Measurements from ENCODE around the gene AUTS2.

AUTS2 gene

DNA sequence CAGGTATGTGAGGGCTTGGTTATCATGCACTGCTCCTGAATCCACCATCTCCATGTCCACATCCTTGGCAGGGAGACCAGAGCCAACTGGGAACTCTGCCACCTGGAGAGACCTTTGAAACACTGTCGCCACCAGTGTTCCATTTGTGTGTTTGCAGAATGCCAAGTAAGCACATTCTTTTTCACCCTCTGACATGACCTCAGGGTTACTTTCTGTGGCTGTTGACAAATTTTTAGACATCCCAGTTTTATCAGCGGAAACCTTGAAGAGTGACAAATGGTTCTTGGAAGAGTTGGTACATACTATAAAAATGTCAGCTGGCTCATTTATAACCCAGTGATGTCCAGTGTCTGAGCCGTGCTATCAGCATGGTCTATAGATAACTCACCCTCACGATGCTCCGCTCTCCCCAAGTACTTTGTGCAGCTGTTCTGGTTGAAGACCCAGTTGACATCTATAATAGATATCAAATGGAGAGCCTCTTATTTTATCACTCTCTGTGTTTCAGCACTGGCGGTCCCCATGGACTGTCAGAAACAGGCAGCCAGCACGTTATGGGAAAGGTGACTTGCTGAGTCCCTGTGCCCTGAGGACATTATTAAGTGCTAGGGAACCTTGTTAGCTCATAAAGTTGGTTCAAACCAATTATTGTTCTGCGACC is 970.5 kb downstream of the AUTS2 start:
- H3K9me3 ChIP-seq (ENCODE audit: insufficient read depth, low read length), result no peaks in the 10 kb centered on the region
- no peaks in the 10 kb centered on the region for H3K36me3 ChIP-seq (ENCODE audit: insufficient read depth, insufficient read length, low read length)
- TF ChIP-seq ZNF274 (IDR thresholded peaks at IDR 0.05; ENCODE audit: low read depth, low read length) (no peak), YY1 (IDR thresholded peaks at IDR 0.05; ENCODE audit: insufficient read depth, insufficient read length) (no peak), SUZ12 (IDR thresholded peaks at IDR 0.05; ENCODE audit: extremely low read depth, insufficient read depth, insufficient read length) (no peak)
- H3K27me3 ChIP-seq (ENCODE audit: insufficient read depth, insufficient read length), result no peaks in the 10 kb centered on the region
- H3K9ac ChIP-seq (ENCODE audit: insufficient read length, low read depth), result no peak overlapping the region
- no peaks in the 10 kb centered on the region for H3K4me1 ChIP-seq (ENCODE audit: insufficient read depth, insufficient read length)
- no peak overlapping the region for H3K4me3 ChIP-seq (ENCODE audit: insufficient read length, low read depth)
- DNase-seq (ENCODE audit: low read depth, low spot score), result no peak

DNA sequence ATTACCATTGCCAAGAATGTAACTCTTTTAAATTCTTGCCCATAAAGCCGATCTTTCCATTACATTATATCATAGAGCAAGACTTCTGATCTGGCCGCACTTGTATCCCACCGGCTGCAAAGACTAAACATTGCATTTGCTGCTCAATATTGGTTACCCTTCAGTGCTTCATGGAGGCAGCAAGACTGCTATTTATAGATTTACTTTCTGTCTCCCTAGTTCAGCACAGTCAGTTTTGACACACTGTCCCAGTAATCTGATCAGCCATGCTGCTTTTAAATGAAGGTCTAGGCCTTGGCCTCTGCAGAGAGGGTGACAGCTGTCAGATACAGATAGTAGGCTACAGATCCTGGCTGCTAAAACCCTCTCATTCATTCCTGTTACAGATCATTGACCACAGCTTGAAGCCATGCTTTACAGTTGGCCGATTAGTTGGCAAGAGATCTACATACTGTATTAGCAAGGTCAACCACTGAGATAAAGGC is 971.1 kb downstream of the AUTS2 start:
- no peaks in the 10 kb centered on the region for H3K27me3 ChIP-seq (ENCODE audit: insufficient read depth, insufficient read length)
- H3K36me3 ChIP-seq (ENCODE audit: insufficient read depth, insufficient read length, low read length), result no peaks in the 10 kb centered on the region
- H3K4me1 ChIP-seq (ENCODE audit: insufficient read depth, insufficient read length), result no peaks in the 10 kb centered on the region
- H3K4me3 ChIP-seq (ENCODE audit: insufficient read length, low read depth), result no peak overlapping the region
- H3K9ac ChIP-seq (ENCODE audit: insufficient read length, low read depth), result no peak overlapping the region
- TF ChIP-seq SUZ12 (IDR thresholded peaks at IDR 0.05; ENCODE audit: extremely low read depth, insufficient read depth, insufficient read length) (no peak), YY1 (IDR thresholded peaks at IDR 0.05; ENCODE audit: insufficient read depth, insufficient read length) (no peak), ZNF274 (IDR thresholded peaks at IDR 0.05; ENCODE audit: low read depth, low read length) (no peak)
- no peaks in the 10 kb centered on the region for H3K9me3 ChIP-seq (ENCODE audit: insufficient read depth, low read length)
- no peak for DNase-seq (ENCODE audit: low read depth, low spot score)

DNA sequence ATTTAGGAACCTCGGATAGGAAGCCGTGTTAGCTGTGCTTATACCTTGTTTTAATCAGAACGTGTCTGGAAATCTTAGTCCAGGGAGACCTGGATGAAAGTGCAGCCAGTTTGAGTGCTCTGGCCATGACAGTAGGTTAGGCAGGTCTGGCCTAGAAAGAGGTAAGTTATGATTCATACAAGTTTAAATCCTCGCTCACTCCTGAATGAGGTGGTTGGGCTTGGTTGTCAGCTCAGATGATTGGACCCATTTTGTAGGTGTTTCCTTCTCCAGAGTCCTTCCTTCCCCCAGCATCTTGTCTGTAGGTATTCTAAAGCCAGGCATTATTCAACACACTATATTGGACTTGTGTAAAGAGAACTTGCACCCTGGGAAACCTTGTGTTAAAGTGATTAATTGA is 971.8 kb downstream of the AUTS2 start:
- H3K27me3 ChIP-seq (ENCODE audit: insufficient read depth, insufficient read length), result no peaks in the 10 kb centered on the region
- no peak for DNase-seq (ENCODE audit: low read depth, low spot score)
- no peak overlapping the region for H3K9ac ChIP-seq (ENCODE audit: insufficient read length, low read depth)
- no peak overlapping the region for H3K4me3 ChIP-seq (ENCODE audit: insufficient read length, low read depth)
- no peaks in the 10 kb centered on the region for H3K9me3 ChIP-seq (ENCODE audit: insufficient read depth, low read length)
- no peaks in the 10 kb centered on the region for H3K4me1 ChIP-seq (ENCODE audit: insufficient read depth, insufficient read length)
- no peaks in the 10 kb centered on the region for H3K36me3 ChIP-seq (ENCODE audit: insufficient read depth, insufficient read length, low read length)
- TF ChIP-seq YY1 (IDR thresholded peaks at IDR 0.05; ENCODE audit: insufficient read depth, insufficient read length), result no peak
- no peak for TF ChIP-seq ZNF274 (IDR thresholded peaks at IDR 0.05; ENCODE audit: low read depth, low read length)
- TF ChIP-seq SUZ12 (IDR thresholded peaks at IDR 0.05; ENCODE audit: extremely low read depth, insufficient read depth, insufficient read length), result no peak

GRCh38 chr7:70570961-70571360 is 972.7 kb downstream of the AUTS2 start:
- Histone ChIP-seq H3K4me1 (ENCODE audit: insufficient read depth, insufficient read length) (no peaks in the 10 kb centered on the region), H3K36me3 (ENCODE audit: insufficient read depth, insufficient read length, low read length) (no peaks in the 10 kb centered on the region), H3K4me3 (ENCODE audit: insufficient read length, low read depth) (no peak overlapping the region)

DNA sequence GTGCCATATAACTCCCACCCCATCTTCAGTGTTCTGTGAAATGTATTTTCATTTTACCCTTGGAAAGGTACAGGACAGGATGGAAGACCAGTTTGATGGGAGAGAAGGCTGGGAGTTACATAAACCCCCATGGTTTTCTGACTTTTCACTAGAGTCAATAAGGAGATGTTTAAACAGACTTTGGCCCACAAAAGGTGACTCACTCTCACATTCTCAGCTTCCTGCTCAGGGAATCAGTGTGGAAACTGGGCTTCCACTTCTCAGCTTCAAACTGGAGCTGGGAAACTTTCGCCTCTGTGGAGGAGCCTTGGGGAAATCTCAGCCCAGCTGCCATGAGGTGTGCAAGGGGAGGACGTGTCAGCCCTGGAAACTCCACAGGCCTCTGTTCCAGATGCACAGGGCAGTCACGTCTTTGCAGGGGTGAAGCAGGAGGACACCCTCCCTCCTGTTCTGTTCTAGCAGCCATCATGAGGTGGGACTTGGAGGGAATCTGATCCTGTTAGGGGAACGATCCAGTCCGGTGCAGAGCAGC is 973.2 kb downstream of the AUTS2 start:
- no peaks in the 10 kb centered on the region for H3K4me1 ChIP-seq (ENCODE audit: insufficient read depth, insufficient read length)
- no peak overlapping the region for H3K9ac ChIP-seq (ENCODE audit: insufficient read length, low read depth)
- H3K36me3 ChIP-seq (ENCODE audit: insufficient read depth, insufficient read length, low read length), result no peaks in the 10 kb centered on the region
- H3K9me3 ChIP-seq (ENCODE audit: insufficient read depth, low read length), result no peaks in the 10 kb centered on the region
- no peak for TF ChIP-seq ZNF274 (IDR thresholded peaks at IDR 0.05; ENCODE audit: low read depth, low read length)
- TF ChIP-seq SUZ12 (IDR thresholded peaks at IDR 0.05; ENCODE audit: extremely low read depth, insufficient read depth, insufficient read length), result no peak
- TF ChIP-seq YY1 (IDR thresholded peaks at IDR 0.05; ENCODE audit: insufficient read depth, insufficient read length), result no peak
- no peaks in the 10 kb centered on the region for H3K27me3 ChIP-seq (ENCODE audit: insufficient read depth, insufficient read length)
- DNase-seq (ENCODE audit: low read depth, low spot score), result no peak
- no peak overlapping the region for H3K4me3 ChIP-seq (ENCODE audit: insufficient read length, low read depth)

More at GRCh38 chr7:70570961-70571360, 972.7 kb downstream of the AUTS2 start:
- DNase-seq (ENCODE audit: low read depth, low spot score), result no peak
- TF ChIP-seq YY1 (IDR thresholded peaks at IDR 0.05; ENCODE audit: insufficient read depth, insufficient read length), result no peak
- TF ChIP-seq ZNF274 (IDR thresholded peaks at IDR 0.05; ENCODE audit: low read depth, low read length), result no peak
- no peak for TF ChIP-seq SUZ12 (IDR thresholded peaks at IDR 0.05; ENCODE audit: extremely low read depth, insufficient read depth, insufficient read length)
- no peaks in the 10 kb centered on the region for H3K9me3 ChIP-seq (ENCODE audit: insufficient read depth, low read length)
- no peak overlapping the region for H3K9ac ChIP-seq (ENCODE audit: insufficient read length, low read depth)
- H3K27me3 ChIP-seq (ENCODE audit: insufficient read depth, insufficient read length), result no peaks in the 10 kb centered on the region

DNA sequence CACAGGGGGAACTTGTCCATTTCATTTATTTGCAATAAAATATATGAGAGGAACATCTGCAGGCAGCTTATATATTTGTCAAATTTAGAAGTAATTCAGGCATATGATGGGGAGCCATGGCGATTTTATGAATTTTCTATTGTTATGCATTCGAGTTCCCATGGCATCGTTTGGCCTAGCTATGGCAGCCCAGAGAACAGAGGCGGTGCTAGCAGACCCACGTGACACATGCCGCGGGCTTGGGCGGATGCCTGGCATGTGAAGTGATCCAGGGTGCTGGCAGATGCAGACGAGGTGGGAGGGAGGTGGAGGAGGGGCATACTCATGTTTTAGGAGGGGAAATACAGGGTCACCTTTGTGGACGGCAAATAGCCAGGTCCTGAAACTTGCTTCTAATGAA is 973.7 kb downstream of the AUTS2 start:
- H3K4me1 ChIP-seq (ENCODE audit: insufficient read depth, insufficient read length), result no peaks in the 10 kb centered on the region
- no peaks in the 10 kb centered on the region for H3K9me3 ChIP-seq (ENCODE audit: insufficient read depth, low read length)
- H3K36me3 ChIP-seq (ENCODE audit: insufficient read depth, insufficient read length, low read length), result no peaks in the 10 kb centered on the region
- H3K27me3 ChIP-seq (ENCODE audit: insufficient read depth, insufficient read length), result no peaks in the 10 kb centered on the region
- no peak for DNase-seq (ENCODE audit: low read depth, low spot score)
- no peak overlapping the region for H3K9ac ChIP-seq (ENCODE audit: insufficient read length, low read depth)
- TF ChIP-seq SUZ12 (IDR thresholded peaks at IDR 0.05; ENCODE audit: extremely low read depth, insufficient read depth, insufficient read length) (no peak), ZNF274 (IDR thresholded peaks at IDR 0.05; ENCODE audit: low read depth, low read length) (no peak), YY1 (IDR thresholded peaks at IDR 0.05; ENCODE audit: insufficient read depth, insufficient read length) (no peak)
- H3K4me3 ChIP-seq (ENCODE audit: insufficient read length, low read depth), result no peak overlapping the region

DNA sequence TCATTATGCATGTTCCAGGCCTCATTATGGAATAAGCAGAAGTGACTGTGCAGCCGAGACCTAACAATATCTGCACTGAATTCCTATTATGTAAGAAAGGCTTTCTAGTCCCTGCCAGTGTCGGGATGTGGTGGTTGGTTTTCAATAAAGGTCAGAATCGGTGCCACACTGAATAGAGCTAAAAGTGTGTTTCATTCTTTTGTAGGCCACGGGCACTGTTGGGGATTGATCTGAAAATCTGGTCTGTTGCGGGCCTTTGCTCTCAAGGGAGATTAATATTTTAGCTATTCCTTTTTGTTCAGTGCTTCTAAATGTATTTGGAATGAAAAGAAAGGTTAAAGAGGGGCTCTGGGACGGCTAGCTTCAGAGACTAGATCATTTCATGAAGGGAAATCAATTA is 974.3 kb downstream of the AUTS2 start:
- H3K4me1 ChIP-seq (ENCODE audit: insufficient read depth, insufficient read length), result no peaks in the 10 kb centered on the region
- H3K9me3 ChIP-seq (ENCODE audit: insufficient read depth, low read length), result no peaks in the 10 kb centered on the region
- DNase-seq (ENCODE audit: low read depth, low spot score), result no peak
- TF ChIP-seq SUZ12 (IDR thresholded peaks at IDR 0.05; ENCODE audit: extremely low read depth, insufficient read depth, insufficient read length), result no peak
- no peak for TF ChIP-seq ZNF274 (IDR thresholded peaks at IDR 0.05; ENCODE audit: low read depth, low read length)
- no peak for TF ChIP-seq YY1 (IDR thresholded peaks at IDR 0.05; ENCODE audit: insufficient read depth, insufficient read length)
- H3K27me3 ChIP-seq (ENCODE audit: insufficient read depth, insufficient read length), result no peaks in the 10 kb centered on the region
- no peak overlapping the region for H3K4me3 ChIP-seq (ENCODE audit: insufficient read length, low read depth)
- H3K36me3 ChIP-seq (ENCODE audit: insufficient read depth, insufficient read length, low read length), result no peaks in the 10 kb centered on the region
- no peak overlapping the region for H3K9ac ChIP-seq (ENCODE audit: insufficient read length, low read depth)
